Body of pancreas (tissue), 4 donors: ENCODE measurements around the gene LGALS3. TPM values are rescaled to one million over a fixed set of nuclear protein-coding genes. Genes with fewer than 3 reads are reported as not detected.
"Not testable (repeated sequence)": the region's sequence is repeated elsewhere in the genome, so short reads cannot be mapped to it uniquely, and the experiment has no call there.

Source experiments
- ATAC-seq: fragments of 150-250 bp; one replicate; pipeline ENCODE4 v1.9.1; 2016
- DNase-seq, 4 donors: peaks; one replicate each; pipeline ENCODE4 v3.0.0-alpha.2; 2019
- H3K27ac ChIP-seq, 4 donors: fragments of 200-600 bp; sonication (generic); 1 replicate in 3 of 4; 2 replicates in 1 of 4; pipeline versions ENCODE4 v1.5.1 to v1.6.1; 2016 to 2019; ENCODE audit warnings: mild to moderate bottlenecking in 1 of 4, mixed read lengths in 1 of 4, moderate library complexity in 1 of 4
- H3K27me3 ChIP-seq, 2 donors: fragments of 200-600 bp; sonication (generic); one replicate each; pipeline ENCODE4 v1.6.0; 2016; ENCODE audit warnings: mild to moderate bottlenecking in 1 of 2
- H3K36me3 ChIP-seq, 2 donors: fragments of 200-600 bp; sonication (generic); replicated peaks in 1 of 2; 2 replicates each; pipeline ENCODE4 v1.5.1; 2016; ENCODE audit warnings: low read depth in 2 of 2; ENCODE audit not compliant: insufficient read depth in 1 of 2
- H3K4me1 ChIP-seq: fragments of 200-600 bp; sonication (generic); one replicate; pipeline ENCODE4 v1.6.0; 2016
- H3K4me3 ChIP-seq, 2 donors: fragments of 200-600 bp; sonication (generic); 1 replicate in 1 of 2; 2 replicates in 1 of 2; pipeline ENCODE4 v1.5.1; 2016 to 2019
- H3K9me3 ChIP-seq, 3 donors: fragments of 200-600 bp; sonication (generic); 1 replicate in 2 of 3; 2 replicates in 1 of 3; pipeline ENCODE4 v1.5.1; 2016
- CTCF ChIP-seq, 7 experiments: fragments of 450-650 bp in 4 of 7; fragments of 200-600 bp in 3 of 7; sonication (generic) in 3 of 7; IDR thresholded peaks; one replicate each; pipeline ENCODE4 v1.5.1; 2016 to 2019; ENCODE audit warnings: antibody characterized with exemption in 7 of 7
- POLR2A ChIP-seq, 3 donors: fragments of 450-650 bp; IDR thresholded peaks; one replicate each; pipeline ENCODE4 v1.6.1; 2016; ENCODE audit warnings: antibody characterized with exemption in 3 of 3, mild to moderate bottlenecking in 2 of 3
- WGBS, 2 donors: methylation state at CpG; one replicate each; pipeline ENCODE4 v1.1.5; 2017; 5-methylcytosine and 5-hydroxymethylcytosine counted together
- intact Hi-C: fragments of 100-400 bp; cut with DNase I; formaldehyde crosslinking; loops from one replicate; pipeline ENCODE4 v1.15.1; 2023
- total RNA-seq, 2 donors: library from RNA; depleted of rRNA; stranded (reverse); fragments of >200 nt; gene quantifications; one replicate each; pipeline ENCODE4 v1.1.0, GENCODE V29; 2016

LGALS3 gene
- total RNA-seq: 100 to 1,000 TPM in 1 of 2 donors, 10 to 100 TPM in 1; 53.4 to 145 TPM

GRCh38 chr14:55129086-55129427, at the start of gene LGALS3:
Gene LGALS3, plus strand, starts transcription at chr14:55129252. Its CDS starts 8,122 bp downstream, at chr14:55137374.
- Histone ChIP-seq H3K4me1 (peaks cover 35% of the 10 kb centered on the region), H3K27me3 (no peaks in the 10 kb centered on the region), H3K27ac (peak within 1 kb of the TSS; percentile 83 to 91 (median 88)), H3K9me3 (no peaks in the 10 kb centered on the region), H3K4me3 (peak within 1 kb of the TSS; percentile 31 to 57), H3K36me3 (no peaks in the 10 kb centered on the region)
- 0% methylated on average over 16 of the region's 50 CpGs; no CpG with 5 or more reads in 1 of the 2 donors for WGBS, 2 donors
- ATAC-seq (peak; percentile 88), DNase-seq (peak; percentile 75 to 84 (median 80))
- intact Hi-C loops: no loop called here
- no peak for TF ChIP-seq CTCF (IDR thresholded peaks at IDR 0.05)
- peak in 1 of 3 donors; percentile 92 for TF ChIP-seq POLR2A (IDR thresholded peaks at IDR 0.05)

- intact Hi-C loops, H3K36me3 ChIP-seq, DNase-seq, H3K4me3 ChIP-seq, H3K27ac ChIP-seq, H3K4me1 ChIP-seq, H3K27me3 ChIP-seq, H3K9me3 ChIP-seq, ATAC-seq: not testable (repeated sequence)
- 73 to 75% methylated on average over 6 of the region's 6 CpGs for WGBS, 2 donors
These were observed 49.1 kb upstream of the LGALS3 start for GRCh38 chr14:55079961-55080360.

- Histone ChIP-seq H3K27me3 (no peaks in the 10 kb centered on the region), H3K27ac (no peak overlapping the region), H3K36me3 (no peaks in the 10 kb centered on the region), H3K9me3 (no peaks in the 10 kb centered on the region), H3K4me1 (peaks cover 15% of the 10 kb centered on the region), H3K4me3 (no peak overlapping the region)
- intact Hi-C loops: loop anchor here (5.0 kb wide), 1 partner anchor 78 kb away; no protein-coding TSS in a partner anchor
- peak; percentile 7 for ATAC-seq
- DNase-seq: no peak
- no peak for TF ChIP-seq POLR2A (IDR thresholded peaks at IDR 0.05)
- no peak for TF ChIP-seq CTCF (IDR thresholded peaks at IDR 0.05)
These were observed 44.5 kb upstream of the LGALS3 start for GRCh38 chr14:55084401-55085059.

DNA sequence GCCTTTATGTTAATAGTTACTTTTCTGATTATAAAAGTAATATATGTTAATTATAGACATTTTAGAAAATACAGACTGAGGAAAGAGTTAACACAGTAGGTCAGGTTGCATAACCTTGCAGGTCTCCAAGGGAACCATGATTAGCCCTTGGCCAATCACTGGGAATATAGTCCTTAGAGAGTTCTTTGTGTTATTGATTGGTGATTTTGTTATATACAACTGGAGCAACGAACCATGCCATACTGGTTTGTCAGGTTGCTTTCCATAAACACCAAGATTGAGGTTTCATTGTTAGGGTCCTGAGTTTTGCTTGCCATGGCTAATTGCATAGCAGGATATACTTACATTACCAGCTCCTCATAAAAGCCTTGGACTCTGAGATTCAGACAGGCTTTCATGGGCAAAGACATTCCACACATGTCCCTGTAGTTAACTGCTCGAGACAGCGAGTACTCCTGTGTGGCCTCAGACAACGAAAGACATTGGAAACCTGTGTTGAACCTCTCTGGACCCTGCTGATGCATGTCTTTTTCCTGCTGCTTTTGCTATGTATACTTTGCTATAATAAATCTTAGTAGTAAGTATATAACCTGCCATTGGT, 43.9 kb upstream of the LGALS3 start:
- Histone ChIP-seq H3K4me1 (peaks cover 15% of the 10 kb centered on the region), H3K27me3 (no peaks in the 10 kb centered on the region), H3K9me3 (no peaks in the 10 kb centered on the region), H3K27ac (no peak overlapping the region), H3K36me3 (no peaks in the 10 kb centered on the region), H3K4me3 (no peak overlapping the region)
- DNase-seq (peak in 2 of 4 donors; percentile 32 to 34), ATAC-seq (peak; percentile 78)
- TF ChIP-seq CTCF (IDR thresholded peaks at IDR 0.05): no peak
- TF ChIP-seq POLR2A (IDR thresholded peaks at IDR 0.05): no peak
- 22 to 32% methylated on average over 4 of the region's 4 CpGs for WGBS, 2 donors
- intact Hi-C loops: loop anchor here (5.0 kb wide), 1 partner anchor 77 kb away; no protein-coding TSS in a partner anchor

DNA sequence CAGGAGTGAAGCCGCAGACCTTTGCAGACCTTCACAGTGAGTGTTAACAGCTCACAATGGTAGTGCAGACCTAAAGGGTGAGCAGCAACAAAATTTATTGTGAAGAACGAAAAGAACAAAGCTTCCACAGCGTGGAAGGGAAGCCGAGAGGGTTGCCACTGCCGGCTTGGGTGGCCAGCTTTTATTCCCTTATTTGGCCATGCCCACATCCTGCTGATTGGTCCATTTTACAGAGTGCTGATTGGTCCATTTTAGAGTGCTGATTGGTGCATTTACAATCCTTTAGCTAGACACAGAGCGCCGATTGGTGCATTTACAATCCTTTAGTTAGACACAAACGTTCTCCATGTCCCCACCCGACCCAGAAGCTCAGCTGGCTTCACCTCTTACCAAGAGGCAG, 42.1 kb upstream of the LGALS3 start:
- no peaks in the 10 kb centered on the region for H3K36me3 ChIP-seq
- 84 to 85% methylated on average over 9 of the region's 9 CpGs for WGBS, 2 donors
- H3K27ac ChIP-seq: no peak overlapping the region
- ATAC-seq: no peak
- no peaks in the 10 kb centered on the region for H3K9me3 ChIP-seq
- no peak for TF ChIP-seq POLR2A (IDR thresholded peaks at IDR 0.05)
- TF ChIP-seq CTCF (IDR thresholded peaks at IDR 0.05): no peak
- H3K4me1 ChIP-seq: peaks cover 15% of the 10 kb centered on the region
- no peak for DNase-seq
- intact Hi-C loops: loop anchor here (5.0 kb wide), 1 partner anchor 75 kb away; no protein-coding TSS in a partner anchor
- no peak overlapping the region for H3K4me3 ChIP-seq
- H3K27me3 ChIP-seq: no peaks in the 10 kb centered on the region
